HEK293 (cell line): ENCODE results near the gene IRAK2.

ENCODE experiments used
- CTCF ChIA-PET: fragments of 350-600 bp; formaldehyde crosslinking; extraction: SDS; loops from one replicate; lab custom pipeline; 2021; ENCODE audit warnings: antibody characterized with exemption; lab: Yijun Ruan, JAX
- POLR2A ChIA-PET: fragments of 300-600 bp; formaldehyde crosslinking; extraction: SDS; loops from one replicate; lab custom pipeline; 2020; ENCODE audit warnings: antibody characterized with exemption, inconsistent platforms; lab: Yijun Ruan, JAX
- H3K27ac ChIP-seq: fragments of 200-500 bp; sonication (Bioruptor generic); 2 replicates; pipeline ENCODE4 v1.5.1; 2014; ENCODE audit warnings: low read depth, low read length, control low read depth, inconsistent platforms; ENCODE audit errors: extremely low read depth
- H3K36me3 ChIP-seq, 2 experiments: fragments of 200-500 bp in 1 of 2; sonication (Bioruptor generic) in 1 of 2; 1 replicate in 1 of 2; 2 replicates in 1 of 2; pipeline ENCODE4 v1.5.1; 2014 to 2017; ENCODE audit warnings: inconsistent platforms in 2 of 2, low read length in 2 of 2; ENCODE audit not compliant: control insufficient read depth in 2 of 2, insufficient read depth in 1 of 2
- H3K4me1 ChIP-seq: fragments of 200-500 bp; sonication (Bioruptor generic); 2 replicates; pipeline ENCODE4 v1.5.1; 2014; ENCODE audit warnings: mild to moderate bottlenecking, low read length, inconsistent platforms; ENCODE audit not compliant: control insufficient read depth, insufficient read depth
- H3K4me3 ChIP-seq: 2 replicates; pipeline ENCODE4 v1.5.1; 2011; ENCODE audit warnings: low read depth, mild to moderate bottlenecking, control low read depth, low read length, moderate library complexity
- H3K9me3 ChIP-seq: fragments of 200-500 bp; sonication (Bioruptor generic); 2 replicates; pipeline ENCODE4 v1.5.1; 2014; ENCODE audit warnings: low read depth, low read length, inconsistent platforms; ENCODE audit not compliant: control insufficient read depth, insufficient read depth
- ZIC2 ChIP-seq: fragments of 450-650 bp; formaldehyde crosslinking; IDR thresholded peaks from 2 replicates; pipeline ENCODE4 v1.5.1; 2016; ENCODE audit warnings: missing biosample characterization, missing genetic modification characterization
- ZNF48 ChIP-seq: fragments of 450-650 bp; formaldehyde crosslinking; IDR thresholded peaks from 2 replicates; pipeline ENCODE4 v1.5.1; 2016; ENCODE audit warnings: missing biosample characterization, missing genetic modification characterization
- ZNF513 ChIP-seq: fragments of 450-650 bp; IDR thresholded peaks from 2 replicates; pipeline ENCODE4 v1.5.1; 2018; ENCODE audit warnings: missing biosample characterization, missing genetic modification characterization
- ZNF623 ChIP-seq: fragments of 450-650 bp; formaldehyde crosslinking; IDR thresholded peaks from 2 replicates; pipeline ENCODE4 v1.5.1; 2016; ENCODE audit warnings: missing biosample characterization, missing genetic modification characterization
- ZNF670 ChIP-seq: fragments of 450-650 bp; formaldehyde crosslinking; IDR thresholded peaks from 2 replicates; pipeline ENCODE4 v1.5.1; 2016; ENCODE audit warnings: missing biosample characterization, missing genetic modification characterization, low read depth
- ZSCAN16 ChIP-seq: fragments of 450-650 bp; formaldehyde crosslinking; IDR thresholded peaks from 2 replicates; pipeline ENCODE4 v1.5.1; 2016; ENCODE audit warnings: missing biosample characterization, missing genetic modification characterization
- TF ChIP-seq, protein P1 (sequence below): fragments of 450-650 bp; formaldehyde crosslinking; IDR thresholded peaks from 2 replicates; pipeline ENCODE4 v1.5.1; 2016; ENCODE audit warnings: missing biosample characterization, missing genetic modification characterization
- TF ChIP-seq, protein P2 (sequence below): fragments of 450-650 bp; formaldehyde crosslinking; IDR thresholded peaks from 2 replicates; pipeline ENCODE4 v1.5.1; 2016; ENCODE audit warnings: missing biosample characterization, missing genetic modification characterization

IRAK2 gene

GRCh38 chr3:10178892-10179291 lies 14.2 kb downstream of the IRAK2 start:
- Histone ChIP-seq H3K4me1 (no peaks in the 10 kb centered on the region), H3K27ac (no peak overlapping the region), H3K9me3 (no peaks in the 10 kb centered on the region), H3K36me3 (no peaks in the 10 kb centered on the region), H3K4me3 (no peak overlapping the region)
- ChIA-PET POLR2A (no interaction called here), CTCF (no interaction called here)
- TF ChIP-seq, protein P1, sequence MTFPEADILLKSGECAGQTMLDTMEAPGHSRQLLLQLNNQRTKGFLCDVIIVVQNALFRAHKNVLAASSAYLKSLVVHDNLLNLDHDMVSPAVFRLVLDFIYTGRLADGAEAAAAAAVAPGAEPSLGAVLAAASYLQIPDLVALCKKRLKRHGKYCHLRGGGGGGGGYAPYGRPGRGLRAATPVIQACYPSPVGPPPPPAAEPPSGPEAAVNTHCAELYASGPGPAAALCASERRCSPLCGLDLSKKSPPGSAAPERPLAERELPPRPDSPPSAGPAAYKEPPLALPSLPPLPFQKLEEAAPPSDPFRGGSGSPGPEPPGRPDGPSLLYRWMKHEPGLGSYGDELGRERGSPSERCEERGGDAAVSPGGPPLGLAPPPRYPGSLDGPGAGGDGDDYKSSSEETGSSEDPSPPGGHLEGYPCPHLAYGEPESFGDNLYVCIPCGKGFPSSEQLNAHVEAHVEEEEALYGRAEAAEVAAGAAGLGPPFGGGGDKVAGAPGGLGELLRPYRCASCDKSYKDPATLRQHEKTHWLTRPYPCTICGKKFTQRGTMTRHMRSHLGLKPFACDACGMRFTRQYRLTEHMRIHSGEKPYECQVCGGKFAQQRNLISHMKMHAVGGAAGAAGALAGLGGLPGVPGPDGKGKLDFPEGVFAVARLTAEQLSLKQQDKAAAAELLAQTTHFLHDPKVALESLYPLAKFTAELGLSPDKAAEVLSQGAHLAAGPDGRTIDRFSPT: no peak

DNA sequence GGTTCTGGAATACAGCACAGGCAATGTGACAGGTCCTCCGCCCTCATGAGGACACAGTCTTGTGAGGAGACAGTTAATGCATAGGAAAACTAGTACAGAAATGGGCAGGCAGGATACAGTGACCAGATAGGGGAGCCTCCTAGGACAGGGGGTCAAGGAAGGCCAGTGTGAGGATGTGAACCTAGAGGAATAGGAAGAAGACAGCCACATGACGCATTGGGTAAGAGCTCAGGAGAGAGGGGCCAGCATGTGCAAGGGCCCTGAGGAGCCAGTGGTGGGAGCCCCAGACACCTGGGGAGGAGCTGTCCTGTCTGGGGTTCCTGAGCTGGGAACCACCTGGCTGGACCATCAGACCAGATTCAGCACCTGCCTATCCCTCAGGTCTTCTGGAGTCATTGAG lies 15.6 kb downstream of the IRAK2 start:
- TF ChIP-seq ZNF48 (tag by site-specific recombination): no peak
- peak; percentile 66 for TF ChIP-seq ZNF623
- TF ChIP-seq, all 188 proteins: peak for 1
- H3K27ac ChIP-seq: no peak overlapping the region
- H3K4me3 ChIP-seq: no peak overlapping the region
- H3K9me3 ChIP-seq: no peaks in the 10 kb centered on the region
- no peaks in the 10 kb centered on the region for H3K4me1 ChIP-seq
- CTCF ChIA-PET: no interaction called here
- H3K36me3 ChIP-seq: no peaks in the 10 kb centered on the region
- POLR2A ChIA-PET: no interaction called here

GRCh38 chr3:10180738-10181295 lies 16.1 kb downstream of the IRAK2 start:
- ChIA-PET CTCF (interaction anchor here (0.7 kb wide), 2 partner anchors 47 to 422 kb away, joined by 4 to 5 read pairs; no protein-coding TSS in a partner anchor), POLR2A (no interaction called here)
- H3K36me3 ChIP-seq: no peaks in the 10 kb centered on the region
- H3K9me3 ChIP-seq: no peaks in the 10 kb centered on the region
- no peak for TF ChIP-seq ZNF513 (tag by site-specific recombination)
- no peak for TF ChIP-seq ZSCAN16 (tag by site-specific recombination)
- TF ChIP-seq, protein P2, sequence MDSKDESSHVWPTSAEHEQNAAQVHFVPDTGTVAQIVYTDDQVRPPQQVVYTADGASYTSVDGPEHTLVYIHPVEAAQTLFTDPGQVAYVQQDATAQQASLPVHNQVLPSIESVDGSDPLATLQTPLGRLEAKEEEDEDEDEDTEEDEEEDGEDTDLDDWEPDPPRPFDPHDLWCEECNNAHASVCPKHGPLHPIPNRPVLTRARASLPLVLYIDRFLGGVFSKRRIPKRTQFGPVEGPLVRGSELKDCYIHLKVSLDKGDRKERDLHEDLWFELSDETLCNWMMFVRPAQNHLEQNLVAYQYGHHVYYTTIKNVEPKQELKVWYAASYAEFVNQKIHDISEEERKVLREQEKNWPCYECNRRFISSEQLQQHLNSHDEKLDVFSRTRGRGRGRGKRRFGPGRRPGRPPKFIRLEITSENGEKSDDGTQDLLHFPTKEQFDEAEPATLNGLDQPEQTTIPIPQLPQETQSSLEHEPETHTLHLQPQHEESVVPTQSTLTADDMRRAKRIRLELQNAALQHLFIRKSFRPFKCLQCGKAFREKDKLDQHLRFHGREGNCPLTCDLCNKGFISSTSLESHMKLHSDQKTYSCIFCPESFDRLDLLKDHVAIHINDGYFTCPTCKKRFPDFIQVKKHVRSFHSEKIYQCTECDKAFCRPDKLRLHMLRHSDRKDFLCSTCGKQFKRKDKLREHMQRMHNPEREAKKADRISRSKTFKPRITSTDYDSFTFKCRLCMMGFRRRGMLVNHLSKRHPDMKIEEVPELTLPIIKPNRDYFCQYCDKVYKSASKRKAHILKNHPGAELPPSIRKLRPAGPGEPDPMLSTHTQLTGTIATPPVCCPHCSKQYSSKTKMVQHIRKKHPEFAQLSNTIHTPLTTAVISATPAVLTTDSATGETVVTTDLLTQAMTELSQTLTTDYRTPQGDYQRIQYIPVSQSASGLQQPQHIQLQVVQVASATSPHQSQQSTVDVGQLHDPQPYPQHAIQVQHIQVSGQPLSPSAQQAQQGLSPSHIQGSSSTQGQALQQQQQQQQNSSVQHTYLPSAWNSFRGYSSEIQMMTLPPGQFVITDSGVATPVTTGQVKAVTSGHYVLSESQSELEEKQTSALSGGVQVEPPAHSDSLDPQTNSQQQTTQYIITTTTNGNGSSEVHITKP: peak; percentile 87
- no peaks in the 10 kb centered on the region for H3K4me1 ChIP-seq
- no peak overlapping the region for H3K4me3 ChIP-seq
- no peak overlapping the region for H3K27ac ChIP-seq

- POLR2A ChIA-PET: no interaction called here
- Histone ChIP-seq H3K27ac (no peak overlapping the region), H3K4me1 (no peaks in the 10 kb centered on the region)
Measured at GRCh38 chr3:10182950-10183349, 18.2 kb downstream of the IRAK2 start.

More at GRCh38 chr3:10182950-10183349, 18.2 kb downstream of the IRAK2 start:
- H3K36me3 ChIP-seq: no peaks in the 10 kb centered on the region
- H3K9me3 ChIP-seq: no peaks in the 10 kb centered on the region
- TF ChIP-seq ZIC2 (tag by site-specific recombination): peak; percentile 56; the same call in 1 of the 2 replicates
- TF ChIP-seq ZNF670: no peak
- CTCF ChIA-PET: no interaction called here
- H3K4me3 ChIP-seq: no peak overlapping the region
